ENCODE measurements around the gene ALDH5A1. TPM values are rescaled to one million over a fixed set of nuclear protein-coding genes. Genes with fewer than 3 reads are reported as not detected.

The ALDH5A1 gene
- total RNA-seq, 1 experiment from 2014 or later: 19.1 TPM

DNA sequence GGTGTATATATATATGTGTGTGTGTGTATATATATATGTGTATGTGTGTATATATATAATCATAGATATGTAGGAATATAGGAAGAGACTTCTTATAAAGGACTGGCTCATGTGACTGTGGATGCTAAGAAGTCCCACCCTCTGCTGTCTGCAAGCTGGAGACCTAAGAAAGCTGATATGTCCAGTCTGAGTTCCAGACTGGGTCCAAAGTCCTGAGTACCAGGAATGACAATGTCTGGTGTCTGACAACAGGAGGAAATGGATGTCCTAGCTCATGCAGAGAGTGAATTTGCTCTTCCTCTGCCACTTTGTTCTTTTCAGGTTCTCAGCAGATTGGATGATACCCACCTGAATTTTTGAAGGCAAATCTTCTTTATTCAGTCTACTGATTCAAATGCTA is 7.1 kb downstream of the ALDH5A1 start:
- no peak for DNase-seq
- ChIA-PET POLR2A (ENCODE audit: unreplicated experiment) (no interaction called here), CTCF (no interaction called here)
- intact Hi-C loops (cut with micrococcal nuclease; ENCODE audit: unreplicated experiment): no loop called here
- no peaks in the 10 kb centered on the region for H3K27me3 ChIP-seq (ENCODE audit: insufficient read depth, low read depth)
- H3K36me3 ChIP-seq (ENCODE audit: low read depth): peaks cover 2% of the 10 kb centered on the region; the same call in 1 of the 2 replicates
- H3K79me2 ChIP-seq (ENCODE audit: low read depth): no peaks in the 10 kb centered on the region
- H4K20me1 ChIP-seq (ENCODE audit: insufficient read depth): no peaks in the 10 kb centered on the region
- H3K9me2 ChIP-seq (ENCODE audit: insufficient read depth): no peaks in the 10 kb centered on the region
- no peak for TF ChIP-seq EZH2 (IDR thresholded peaks at IDR 0.05; ENCODE audit: low read depth)
- TF ChIP-seq, protein P1, sequence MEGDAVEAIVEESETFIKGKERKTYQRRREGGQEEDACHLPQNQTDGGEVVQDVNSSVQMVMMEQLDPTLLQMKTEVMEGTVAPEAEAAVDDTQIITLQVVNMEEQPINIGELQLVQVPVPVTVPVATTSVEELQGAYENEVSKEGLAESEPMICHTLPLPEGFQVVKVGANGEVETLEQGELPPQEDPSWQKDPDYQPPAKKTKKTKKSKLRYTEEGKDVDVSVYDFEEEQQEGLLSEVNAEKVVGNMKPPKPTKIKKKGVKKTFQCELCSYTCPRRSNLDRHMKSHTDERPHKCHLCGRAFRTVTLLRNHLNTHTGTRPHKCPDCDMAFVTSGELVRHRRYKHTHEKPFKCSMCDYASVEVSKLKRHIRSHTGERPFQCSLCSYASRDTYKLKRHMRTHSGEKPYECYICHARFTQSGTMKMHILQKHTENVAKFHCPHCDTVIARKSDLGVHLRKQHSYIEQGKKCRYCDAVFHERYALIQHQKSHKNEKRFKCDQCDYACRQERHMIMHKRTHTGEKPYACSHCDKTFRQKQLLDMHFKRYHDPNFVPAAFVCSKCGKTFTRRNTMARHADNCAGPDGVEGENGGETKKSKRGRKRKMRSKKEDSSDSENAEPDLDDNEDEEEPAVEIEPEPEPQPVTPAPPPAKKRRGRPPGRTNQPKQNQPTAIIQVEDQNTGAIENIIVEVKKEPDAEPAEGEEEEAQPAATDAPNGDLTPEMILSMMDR (conservative IDR thresholded peaks at IDR 0.05): no peak
- no peak overlapping the region for H3K27ac ChIP-seq
- no TSS peak for BruUV-seq (replicated peaks)
- no peak overlapping the region for H2AFZ ChIP-seq
- no peak overlapping the region for H3K4me2 ChIP-seq
- no peak overlapping the region for H3K4me3 ChIP-seq
- H3K9me3 ChIP-seq (ENCODE audit: insufficient read depth, low read depth): no peaks in the 10 kb centered on the region; the same call in 1 of the 2 replicates
- peaks cover 28% of the 10 kb centered on the region for H3K4me1 ChIP-seq (replicated peaks; ENCODE audit: insufficient read depth)
- H3F3A ChIP-seq (ENCODE audit: insufficient read depth, low read depth): peaks cover 22% of the 10 kb centered on the region

DNA sequence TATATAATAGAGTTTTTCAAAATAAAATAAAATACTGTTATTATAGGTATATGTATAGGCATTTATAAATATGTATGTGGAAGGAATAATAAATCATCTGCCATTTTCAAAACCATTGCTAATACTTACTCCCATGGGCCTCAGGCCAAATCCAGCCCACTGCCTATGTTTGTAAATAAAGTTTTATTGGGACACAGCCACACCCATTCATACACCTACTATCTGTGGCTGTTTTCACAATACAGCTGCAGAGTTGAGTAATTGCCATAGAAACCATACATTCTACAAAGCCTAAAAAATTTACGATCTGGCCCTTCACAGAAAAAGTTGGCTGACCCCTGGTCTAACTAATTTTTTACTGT is 9.5 kb downstream of the ALDH5A1 start:
- TF ChIP-seq, protein P1 (conservative IDR thresholded peaks at IDR 0.05): no peak
- no peak for TF ChIP-seq EZH2 (IDR thresholded peaks at IDR 0.05; ENCODE audit: low read depth)
- no TSS peak for BruUV-seq (replicated peaks)
- POLR2A ChIA-PET (ENCODE audit: unreplicated experiment): interaction anchor here (0.7 kb wide), 2 partner anchors 59 to 888 kb away, joined by 3 read pairs; no protein-coding TSS in a partner anchor
- Histone ChIP-seq H3K4me2 (peak overlapping the region; percentile 72), H3K36me3 (ENCODE audit: low read depth) (peaks cover 4% of the 10 kb centered on the region; the same call in 1 of the 2 replicates), H3K4me3 (peak overlapping the region; percentile 38; the same call in 1 of the 2 replicates), H2AFZ (no peak overlapping the region), H3K9me2 (ENCODE audit: insufficient read depth) (no peaks in the 10 kb centered on the region), H3K79me2 (ENCODE audit: low read depth) (no peaks in the 10 kb centered on the region), H4K20me1 (ENCODE audit: insufficient read depth) (no peaks in the 10 kb centered on the region), H3K27ac (peak overlapping the region; percentile 74), H3K27me3 (ENCODE audit: insufficient read depth, low read depth) (no peaks in the 10 kb centered on the region), H3F3A (ENCODE audit: insufficient read depth, low read depth) (peaks cover 24% of the 10 kb centered on the region), H3K4me1 (replicated peaks; ENCODE audit: insufficient read depth) (peaks cover 28% of the 10 kb centered on the region), H3K9me3 (ENCODE audit: insufficient read depth, low read depth) (no peaks in the 10 kb centered on the region; the same call in 1 of the 2 replicates)
- no peak for DNase-seq
- CTCF ChIA-PET: interaction anchor here (0.6 kb wide), 3 partner anchors 15 to 114 kb away, joined by 3 to 4 read pairs (median 4); partner anchors contain the start of gene GPLD1
- intact Hi-C loops (cut with micrococcal nuclease; ENCODE audit: unreplicated experiment): loop anchor here (1.0 kb wide), 1 partner anchor 76 kb away; no protein-coding TSS in a partner anchor

DNA sequence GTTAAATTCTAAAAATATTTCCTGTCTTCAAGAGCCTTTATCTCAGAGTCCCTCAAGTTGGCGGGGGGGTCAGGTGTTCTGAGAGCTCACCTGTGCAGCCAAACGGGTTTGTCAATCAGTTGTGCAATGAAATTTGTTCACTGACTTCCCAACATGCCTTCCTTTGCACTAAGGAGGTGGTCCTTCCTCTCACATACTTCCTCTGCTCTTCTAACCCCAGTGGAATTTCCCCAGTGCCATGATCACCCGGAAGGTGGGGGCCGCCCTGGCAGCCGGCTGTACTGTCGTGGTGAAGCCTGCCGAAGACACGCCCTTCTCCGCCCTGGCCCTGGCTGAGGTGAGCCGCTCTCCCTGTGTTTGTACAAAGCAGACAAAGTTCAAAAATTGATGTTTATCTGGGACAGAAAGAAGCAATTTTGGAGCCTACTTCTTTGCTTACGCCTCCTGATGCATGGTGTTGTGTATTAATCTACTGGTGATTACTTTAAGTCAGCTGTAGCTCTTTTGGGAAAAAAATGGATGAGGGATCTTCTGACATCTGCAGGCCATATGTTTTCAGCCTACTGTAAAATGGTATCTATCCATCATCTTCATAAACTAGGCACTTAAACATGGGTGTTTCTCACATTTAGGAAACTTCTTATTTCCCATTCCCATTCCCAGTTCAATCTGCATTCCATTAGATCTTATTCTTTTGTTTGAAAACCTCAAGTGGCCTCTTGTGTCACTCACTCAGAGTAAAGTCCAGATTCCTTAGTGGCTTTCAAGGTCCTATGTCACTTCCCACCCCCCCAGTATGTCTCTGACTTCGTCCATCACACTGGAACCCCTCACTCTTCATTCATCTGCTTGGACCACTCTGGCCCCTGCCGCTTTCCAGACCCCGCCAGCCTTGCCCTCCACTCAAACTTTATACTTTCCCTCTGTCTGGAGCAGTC is 10.1 kb downstream of the ALDH5A1 start:
- H4K20me1 ChIP-seq (ENCODE audit: insufficient read depth): no peaks in the 10 kb centered on the region
- H3K27me3 ChIP-seq (ENCODE audit: insufficient read depth, low read depth): no peaks in the 10 kb centered on the region
- H3K36me3 ChIP-seq (ENCODE audit: low read depth): peaks cover 4% of the 10 kb centered on the region; the same call in 1 of the 2 replicates
- peaks cover 28% of the 10 kb centered on the region for H3F3A ChIP-seq (ENCODE audit: insufficient read depth, low read depth)
- H3K4me2 ChIP-seq: peak overlapping the region; percentile 72
- no peaks in the 10 kb centered on the region for H3K79me2 ChIP-seq (ENCODE audit: low read depth)
- intact Hi-C loops (cut with micrococcal nuclease; ENCODE audit: unreplicated experiment): loop anchor here (1.0 kb wide), 1 partner anchor 77 kb away; no protein-coding TSS in a partner anchor
- H3K4me1 ChIP-seq (replicated peaks; ENCODE audit: insufficient read depth): peaks cover 28% of the 10 kb centered on the region
- BruUV-seq (replicated peaks): no TSS peak
- H3K4me3 ChIP-seq: peak overlapping the region; percentile 38; the same call in 1 of the 2 replicates
- H3K9me2 ChIP-seq (ENCODE audit: insufficient read depth): no peaks in the 10 kb centered on the region
- ChIA-PET CTCF (interaction anchor here (0.6 kb wide), 3 partner anchors 15 to 115 kb away, joined by 3 to 4 read pairs (median 4); partner anchors contain the start of gene GPLD1), POLR2A (ENCODE audit: unreplicated experiment) (interaction anchor here (0.7 kb wide), 2 partner anchors 59 to 887 kb away, joined by 3 read pairs; no protein-coding TSS in a partner anchor)
- peak overlapping the region; percentile 53; the same call in 1 of the 2 replicates for H2AFZ ChIP-seq
- no peaks in the 10 kb centered on the region; the same call in 1 of the 2 replicates for H3K9me3 ChIP-seq (ENCODE audit: insufficient read depth, low read depth)
- H3K27ac ChIP-seq: peak overlapping the region; percentile 74
- DNase-seq: peak; percentile 84 to 99
- no peak for TF ChIP-seq EZH2 (IDR thresholded peaks at IDR 0.05; ENCODE audit: low read depth)
- TF ChIP-seq, protein P1 (conservative IDR thresholded peaks at IDR 0.05): no peak
